ENCODE results near the gene MTREX. TPM values are rescaled to one million over a fixed set of nuclear protein-coding genes. Genes with fewer than 3 reads are reported as not detected.
A peak's percentile ranks its signal among the peaks of the same experiment; 100 is the strongest.

The MTREX gene
- polyA plus RNA-seq (2011; rRNA removed) (45.8 and 99.8 TPM in 2 replicates), polyA plus RNA-seq (2017; fragmentation: RNase III; extraction: RNeasy Plus Mini Kit Qiagen cat#74134 plus additional on column Dnase treatment) (74.5 to 89.1 TPM (median 74.8 TPM) in 3 replicates), polyA minus RNA-seq (2011; rRNA and poly(A)+ RNA removed) (35.7 and 44.7 TPM in 2 replicates)
- polyA plus RNA-seq (2012; cell fraction: cytosol; rRNA removed), result 10.7 and 14.4 TPM in 2 replicates
- 7.3 and 10.7 TPM in 2 replicates for polyA plus RNA-seq (2012; cell fraction: nucleus; rRNA removed)

GRCh38 chr5:55307383-55308253 lies at the start of gene MTREX, which contains the start of gene DHX29:
Gene MTREX (plus strand): TSS chr5:55307989. CDS start chr5:55308014, 25 bp downstream.
Gene DHX29 (minus strand): TSS chr5:55307694. CDS start chr5:55307573, 121 bp downstream.
- POLR2A ChIA-PET, result interaction anchor here (0.6 to 1.7 kb wide), 11 partner anchors 8 to 1918 kb away, joined by 3 to 22 read pairs (median 4); partner anchors contain the start of gene CCNO
- peaks cover 36% of the 10 kb centered on the region for H3K4me1 ChIP-seq
- ATAC-seq, result peak; percentile 97 to 98
- H3K27ac ChIP-seq, result peak within 1 kb of the TSS; percentile 91 to 96
- no peaks in the 10 kb centered on the region for H3K9me3 ChIP-seq
- WGBS (ENCODE audit: missing lambda C conversion rate), result 1% methylated on average over 61 of the region's 62 CpGs
- peak; percentile 89 to 92 for DNase-seq (ENCODE audit: low read depth in 1 of 2, low spot score in 1 of 2)
- peak within 1 kb of the TSS; percentile 98 for H3K4me2 ChIP-seq
- no peak for FAIRE-seq
- H3K4me3 ChIP-seq, result peak within 1 kb of the TSS; percentile 97
- CTCF ChIA-PET, result interaction anchor here (0.6 to 1.9 kb wide), 15 partner anchors 10 to 385 kb away, joined by 3 to 6 read pairs (median 4); no protein-coding TSS in a partner anchor
- TF ChIP-seq MAZ (IDR thresholded peaks at IDR 0.05; ENCODE audit: borderline replicate concordance, low read depth, low read length) (peak; percentile 11; the same call in 1 of the 2 replicates), BHLHE40 (IDR thresholded peaks at IDR 0.05; ENCODE audit: low read depth, low read length) (no peak), RARB (CRISPR knock-in tag; IDR thresholded peaks at IDR 0.05) (no peak), CEBPB (IDR thresholded peaks at IDR 0.05) (no peak), ZFP36 (IDR thresholded peaks at IDR 0.05; ENCODE audit: borderline replicate concordance, partially characterized antibody) (no peak), POLR2A (IDR thresholded peaks at IDR 0.05; ENCODE audit: low read length) (peak; percentile 83), ZNF302 (CRISPR knock-in tag; IDR thresholded peaks at IDR 0.05) (no peak), HDAC2 (IDR thresholded peaks at IDR 0.05) (no peak), CHD2 (IDR thresholded peaks at IDR 0.05; ENCODE audit: low read length, partially characterized antibody) (no peak), PBX3 (IDR thresholded peaks at IDR 0.05) (0 out of 2 replicates have a peak, but pooled peaks have one; percentile 6), MAFK (IDR thresholded peaks at IDR 0.05; ENCODE audit: partially characterized antibody) (no peak), RAD21 (conservative IDR thresholded peaks at IDR 0.05 in 1 of 2, IDR thresholded peaks at IDR 0.05 in 1 of 2) (no peak), NPAS2 (CRISPR knock-in tag; IDR thresholded peaks at IDR 0.05; ENCODE audit: borderline replicate concordance) (no peak), KDM5A (IDR thresholded peaks at IDR 0.05) (peak; percentile 65), TFCP2L1 (CRISPR knock-in tag; IDR thresholded peaks at IDR 0.05) (no peak; the same call in 1 of the 2 replicates), JUNB (IDR thresholded peaks at IDR 0.05) (no peak), FOXS1 (CRISPR knock-in tag; IDR thresholded peaks at IDR 0.05) (no peak), HOXB13 (CRISPR knock-in tag; IDR thresholded peaks at IDR 0.05; ENCODE audit: low read depth) (no peak), EP300 (IDR thresholded peaks at IDR 0.05) (no peak), POLR2AphosphoS2 (conservative IDR thresholded peaks at IDR 0.05; ENCODE audit: low read length) (no peak), ESRRA (IDR thresholded peaks at IDR 0.05; ENCODE audit: borderline replicate concordance, low read length) (no peak), MYC (IDR thresholded peaks at IDR 0.05; ENCODE audit: borderline replicate concordance, low read length) (peak; percentile 82), RNF2 (IDR thresholded peaks at IDR 0.05; ENCODE audit: borderline replicate concordance, low read depth) (no peak), CBX8 (IDR thresholded peaks at IDR 0.05) (no peak), ZSCAN20 (CRISPR knock-in tag; IDR thresholded peaks at IDR 0.05) (no peak), GATA3 (IDR thresholded peaks at IDR 0.05; ENCODE audit: borderline replicate concordance) (no peak), HOXA7 (CRISPR knock-in tag; IDR thresholded peaks at IDR 0.05) (no peak), NFE2L2 (conservative IDR thresholded peaks at IDR 0.05; ENCODE audit: low read length) (no peak), SMC3 (IDR thresholded peaks at IDR 0.05) (no peak), JUN (IDR thresholded peaks at IDR 0.05) (peak; percentile 80 to 92)
- TF ChIP-seq, protein P1, sequence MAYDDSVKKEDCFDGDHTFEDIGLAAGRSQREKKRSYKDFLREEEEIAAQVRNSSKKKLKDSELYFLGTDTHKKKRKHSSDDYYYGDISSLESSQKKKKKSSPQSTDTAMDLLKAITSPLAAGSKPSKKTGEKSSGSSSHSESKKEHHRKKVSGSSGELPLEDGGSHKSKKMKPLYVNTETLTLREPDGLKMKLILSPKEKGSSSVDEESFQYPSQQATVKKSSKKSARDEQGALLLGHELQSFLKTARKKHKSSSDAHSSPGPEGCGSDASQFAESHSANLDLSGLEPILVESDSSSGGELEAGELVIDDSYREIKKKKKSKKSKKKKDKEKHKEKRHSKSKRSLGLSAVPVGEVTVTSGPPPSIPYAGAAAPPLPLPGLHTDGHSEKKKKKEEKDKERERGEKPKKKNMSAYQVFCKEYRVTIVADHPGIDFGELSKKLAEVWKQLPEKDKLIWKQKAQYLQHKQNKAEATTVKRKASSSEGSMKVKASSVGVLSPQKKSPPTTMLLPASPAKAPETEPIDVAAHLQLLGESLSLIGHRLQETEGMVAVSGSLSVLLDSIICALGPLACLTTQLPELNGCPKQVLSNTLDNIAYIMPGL (CRISPR knock-in tag; IDR thresholded peaks at IDR 0.05; ENCODE audit: borderline replicate concordance), result peak; percentile 44; the same call in 1 of the 2 replicates
- TF ChIP-seq, protein P2, sequence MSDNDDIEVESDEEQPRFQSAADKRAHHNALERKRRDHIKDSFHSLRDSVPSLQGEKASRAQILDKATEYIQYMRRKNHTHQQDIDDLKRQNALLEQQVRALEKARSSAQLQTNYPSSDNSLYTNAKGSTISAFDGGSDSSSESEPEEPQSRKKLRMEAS (IDR thresholded peaks at IDR 0.05), result peak; percentile 76
- TF ChIP-seq, protein P3, sequence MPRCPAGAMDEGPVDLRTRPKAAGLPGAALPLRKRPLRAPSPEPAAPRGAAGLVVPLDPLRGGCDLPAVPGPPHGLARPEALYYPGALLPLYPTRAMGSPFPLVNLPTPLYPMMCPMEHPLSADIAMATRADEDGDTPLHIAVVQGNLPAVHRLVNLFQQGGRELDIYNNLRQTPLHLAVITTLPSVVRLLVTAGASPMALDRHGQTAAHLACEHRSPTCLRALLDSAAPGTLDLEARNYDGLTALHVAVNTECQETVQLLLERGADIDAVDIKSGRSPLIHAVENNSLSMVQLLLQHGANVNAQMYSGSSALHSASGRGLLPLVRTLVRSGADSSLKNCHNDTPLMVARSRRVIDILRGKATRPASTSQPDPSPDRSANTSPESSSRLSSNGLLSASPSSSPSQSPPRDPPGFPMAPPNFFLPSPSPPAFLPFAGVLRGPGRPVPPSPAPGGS (IDR thresholded peaks at IDR 0.05), result 0 out of 3 replicates have a peak, but pooled peaks have one; percentile 33
- TF ChIP-seq, protein P4, sequence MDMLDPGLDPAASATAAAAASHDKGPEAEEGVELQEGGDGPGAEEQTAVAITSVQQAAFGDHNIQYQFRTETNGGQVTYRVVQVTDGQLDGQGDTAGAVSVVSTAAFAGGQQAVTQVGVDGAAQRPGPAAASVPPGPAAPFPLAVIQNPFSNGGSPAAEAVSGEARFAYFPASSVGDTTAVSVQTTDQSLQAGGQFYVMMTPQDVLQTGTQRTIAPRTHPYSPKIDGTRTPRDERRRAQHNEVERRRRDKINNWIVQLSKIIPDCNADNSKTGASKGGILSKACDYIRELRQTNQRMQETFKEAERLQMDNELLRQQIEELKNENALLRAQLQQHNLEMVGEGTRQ (IDR thresholded peaks at IDR 0.05), result 0 out of 2 replicates have a peak, but pooled peaks have one; percentile 19
- TF ChIP-seq, protein P5, sequence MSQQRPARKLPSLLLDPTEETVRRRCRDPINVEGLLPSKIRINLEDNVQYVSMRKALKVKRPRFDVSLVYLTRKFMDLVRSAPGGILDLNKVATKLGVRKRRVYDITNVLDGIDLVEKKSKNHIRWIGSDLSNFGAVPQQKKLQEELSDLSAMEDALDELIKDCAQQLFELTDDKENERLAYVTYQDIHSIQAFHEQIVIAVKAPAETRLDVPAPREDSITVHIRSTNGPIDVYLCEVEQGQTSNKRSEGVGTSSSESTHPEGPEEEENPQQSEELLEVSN (IDR thresholded peaks at IDR 0.05; ENCODE audit: borderline replicate concordance, low read depth), result peak; percentile 48; the same call in 1 of the 2 replicates
